Stimulated activated CD4-positive, alpha-beta T cell treated with anti-CD3 and anti-CD28 coated beads, Interleukin-1b, Interleukin-23, amount 100 ng/mL, for 1 hour (primary cell): ENCODE data around the gene C1QTNF6.

Experiments used
- DNase-seq, 2 donors: peaks; one replicate each; pipeline ENCODE4 v3.0.0-alpha.2; 2020; ENCODE audit warnings: low read depth in 2 of 2

The C1QTNF6 gene

GRCh38 chr22:37141971-37142370 is 46.1 kb downstream of the C1QTNF6 start:
- no peak for DNase-seq

DNA sequence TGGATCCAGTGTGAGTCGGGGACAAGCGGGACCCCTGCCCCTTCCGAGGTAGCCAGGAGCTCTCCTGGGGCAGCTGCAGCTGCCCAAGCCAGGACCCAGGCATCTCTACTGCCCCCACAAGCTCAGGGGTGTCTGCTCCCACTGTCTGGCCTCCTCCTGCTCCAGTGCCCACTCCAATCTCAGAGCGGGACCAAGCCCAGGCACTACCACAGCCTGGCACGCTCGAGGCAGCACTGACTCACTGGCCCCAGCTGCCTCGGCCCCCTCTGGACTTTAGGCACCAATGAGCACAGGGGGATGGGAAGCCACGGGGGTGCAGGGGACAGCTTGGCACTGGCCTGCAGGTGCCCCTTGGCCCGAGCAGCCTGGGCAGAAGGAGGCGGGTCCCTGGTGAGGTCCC is 46.6 kb downstream of the C1QTNF6 start:
- DNase-seq: no peak

DNA sequence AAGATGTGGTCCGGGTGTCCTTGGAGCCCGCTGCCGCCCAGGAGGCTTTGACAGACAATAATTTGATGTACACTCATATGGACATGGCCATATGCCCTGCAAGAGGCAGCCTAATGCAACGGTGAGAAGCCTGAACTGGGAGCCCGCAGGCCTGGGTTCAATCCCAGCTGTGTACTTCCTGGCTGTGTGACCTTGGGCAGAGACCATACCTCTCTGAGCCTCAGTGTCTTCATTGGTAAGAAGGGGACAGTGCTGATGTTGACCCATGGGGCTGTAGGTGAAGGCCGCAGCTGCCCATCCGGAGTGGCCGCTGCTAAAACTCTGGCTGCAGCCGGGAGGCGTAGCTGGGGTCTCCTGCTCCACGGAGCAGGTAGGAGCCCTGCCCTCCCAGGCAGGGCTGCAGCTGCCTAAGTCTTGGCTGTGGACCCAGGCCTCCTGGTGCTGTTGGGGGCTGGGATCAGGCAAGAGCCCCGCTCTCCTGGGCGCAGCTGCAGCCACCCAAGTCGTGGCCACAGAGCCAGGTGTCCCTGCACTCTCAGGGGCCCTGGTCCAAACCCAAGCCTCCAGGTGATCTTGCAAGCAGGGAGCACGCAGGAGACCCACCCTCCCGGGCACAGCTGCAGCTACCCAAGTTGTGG is 47.2 kb downstream of the C1QTNF6 start:
- DNase-seq: no peak

DNA sequence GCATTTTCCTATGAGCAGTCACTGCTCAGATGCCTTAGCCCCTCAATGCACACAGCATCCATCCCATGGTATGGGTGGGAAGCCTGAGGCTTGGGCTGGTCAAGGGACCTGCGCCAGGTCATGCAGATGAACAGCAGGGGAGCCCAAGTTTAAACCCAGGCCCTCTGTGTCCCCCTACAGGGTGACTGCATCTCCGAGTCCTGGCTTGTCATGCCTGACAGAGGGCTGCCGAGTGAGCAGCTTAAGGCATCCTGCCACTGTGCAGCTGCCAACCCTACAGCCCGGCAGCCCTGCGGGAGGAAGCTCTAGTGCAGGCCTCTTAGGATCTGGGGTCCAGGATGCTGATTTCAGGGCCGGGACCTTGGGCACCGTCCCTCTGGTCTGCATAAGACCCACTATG is 48.3 kb downstream of the C1QTNF6 start:
- DNase-seq: no peak

DNA sequence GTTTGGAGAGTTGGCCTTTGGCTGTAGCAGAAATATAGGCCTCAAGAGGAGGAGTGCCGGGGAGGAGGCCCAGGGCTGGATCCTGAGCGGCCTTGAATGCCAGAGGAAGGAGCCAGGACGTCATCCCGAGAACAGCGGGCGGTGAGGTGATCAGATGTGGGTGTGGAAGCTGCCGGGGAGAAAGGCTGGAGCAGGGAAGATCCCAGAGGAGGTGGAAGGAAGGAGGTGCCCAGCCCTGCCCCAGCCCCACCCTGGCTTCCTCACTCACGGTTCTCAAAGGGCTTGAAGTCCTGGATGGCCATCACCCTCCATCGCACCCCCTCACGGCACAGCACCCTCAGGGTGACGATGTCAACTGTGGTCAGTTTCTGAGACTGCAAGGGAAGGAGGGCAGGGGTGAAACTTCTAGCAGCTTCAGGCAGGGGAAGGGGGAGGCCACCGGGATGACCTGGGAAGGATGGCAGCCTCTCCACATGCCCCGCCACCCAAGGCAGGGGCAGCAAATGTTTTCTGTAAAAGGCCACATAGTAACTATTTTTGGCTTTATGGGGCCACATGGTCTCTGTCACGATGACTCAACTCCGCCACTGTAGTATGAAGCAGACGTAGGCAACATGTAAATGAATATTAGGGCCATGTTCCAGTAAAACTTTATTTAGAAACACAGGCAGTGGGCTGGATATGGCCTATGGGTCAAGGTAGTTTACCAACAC is 49.0 kb downstream of the C1QTNF6 start:
- DNase-seq: no peak

DNA sequence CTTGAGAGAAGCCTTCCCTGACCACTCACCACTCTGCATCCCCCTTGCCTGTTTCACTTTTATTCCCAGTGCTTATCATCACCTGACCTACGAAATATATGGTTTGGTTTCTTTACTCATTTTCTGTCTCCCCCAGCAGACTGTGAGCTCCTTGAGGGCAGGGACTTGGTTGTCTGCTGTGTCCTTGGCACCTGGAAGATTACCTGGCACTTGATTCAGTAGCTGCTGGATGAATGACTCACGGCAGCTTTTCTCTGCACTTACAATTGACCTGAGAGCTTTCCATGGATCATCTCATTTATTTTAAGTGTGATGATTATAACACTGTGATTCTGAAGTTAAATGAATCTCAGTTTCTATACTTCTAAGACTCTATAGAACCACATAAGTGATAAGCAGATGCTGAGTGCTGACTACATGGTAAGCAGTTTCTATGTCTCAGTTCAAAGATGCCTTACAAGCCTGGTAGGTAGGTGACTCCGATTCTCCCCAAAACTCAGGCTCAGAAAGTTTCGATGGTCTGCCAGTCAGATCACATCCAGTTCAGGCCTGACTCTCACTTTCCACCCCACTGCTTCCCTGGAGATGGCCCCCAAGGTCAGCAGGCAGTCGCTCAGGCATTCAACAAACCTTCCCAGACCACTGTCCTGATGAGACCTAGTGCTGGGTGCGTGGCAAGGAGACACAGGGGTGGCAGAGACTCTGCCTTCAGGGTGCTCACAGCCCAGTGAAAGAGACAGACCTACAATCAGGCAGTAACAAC is 50.0 kb downstream of the C1QTNF6 start:
- no peak for DNase-seq

- DNase-seq: no peak
Measured at GRCh38 chr22:37137131-37137530, 50.9 kb downstream of the C1QTNF6 start.

DNA sequence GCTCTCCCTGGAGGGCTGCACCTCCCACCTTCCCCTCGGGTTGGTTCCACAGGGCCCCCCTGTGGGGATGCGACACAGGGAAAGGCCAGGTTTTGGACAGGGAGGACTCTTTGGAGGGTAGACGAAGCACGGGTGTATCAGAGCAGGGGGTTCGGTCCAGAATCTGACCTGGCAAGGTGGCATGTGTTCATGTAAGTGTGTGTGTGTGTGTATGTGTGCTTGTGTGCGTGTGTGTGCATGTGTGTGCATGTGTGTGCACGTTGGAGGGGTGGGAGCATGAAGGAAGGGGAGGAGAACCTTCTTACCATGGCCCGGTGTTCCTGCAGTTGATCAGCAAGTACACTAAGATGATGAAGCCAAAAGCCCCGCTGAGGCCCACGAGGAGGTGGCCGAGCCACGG is 53.0 kb downstream of the C1QTNF6 start:
- no peak for DNase-seq

DNA sequence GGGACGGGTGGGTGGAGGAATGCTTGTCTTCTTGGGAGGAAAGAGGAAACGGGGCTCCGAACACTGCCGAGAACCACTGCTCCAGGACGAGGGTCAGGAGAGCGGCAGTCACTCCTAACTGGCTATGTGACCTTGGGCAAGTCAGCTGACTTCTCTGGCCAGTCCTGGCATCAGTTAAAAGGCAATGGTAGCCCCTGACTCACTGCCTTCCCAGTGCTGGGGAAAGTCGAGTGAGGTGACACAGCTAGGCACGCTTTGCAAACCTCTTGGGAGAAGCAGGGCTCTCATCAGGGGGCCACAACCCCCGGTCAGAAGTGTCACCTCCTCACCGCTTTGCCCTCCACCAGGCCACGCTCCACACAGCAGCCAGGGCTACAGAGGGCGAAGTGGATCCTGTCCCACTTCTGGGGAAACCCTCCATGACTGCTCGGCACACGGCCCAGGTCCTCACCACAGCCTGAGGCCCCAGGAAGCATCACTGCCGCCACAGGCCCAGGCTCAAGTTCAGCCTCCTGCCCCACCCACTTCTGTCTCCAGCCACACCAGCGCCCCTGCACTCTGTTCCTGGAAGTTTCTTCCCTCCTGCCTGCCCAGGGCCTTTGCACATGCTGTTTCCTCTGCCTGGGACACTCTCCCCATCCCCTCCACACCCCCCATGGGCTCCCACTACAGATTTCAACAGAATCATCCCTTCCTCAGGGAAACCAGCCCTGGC is 54.6 kb downstream of the C1QTNF6 start:
- DNase-seq: no peak

- DNase-seq: no peak
Measured at GRCh38 chr22:37132773-37133172, 55.3 kb downstream of the C1QTNF6 start.
